ENCODE results near the gene SMOC2. TPM values are rescaled to one million over a fixed set of nuclear protein-coding genes. Genes with fewer than 3 reads are reported as not detected.

Gene SMOC2
- total RNA-seq, 3 donors from 2014 or later: 11.4 to 40.4 (median 18.8) TPM

DNA sequence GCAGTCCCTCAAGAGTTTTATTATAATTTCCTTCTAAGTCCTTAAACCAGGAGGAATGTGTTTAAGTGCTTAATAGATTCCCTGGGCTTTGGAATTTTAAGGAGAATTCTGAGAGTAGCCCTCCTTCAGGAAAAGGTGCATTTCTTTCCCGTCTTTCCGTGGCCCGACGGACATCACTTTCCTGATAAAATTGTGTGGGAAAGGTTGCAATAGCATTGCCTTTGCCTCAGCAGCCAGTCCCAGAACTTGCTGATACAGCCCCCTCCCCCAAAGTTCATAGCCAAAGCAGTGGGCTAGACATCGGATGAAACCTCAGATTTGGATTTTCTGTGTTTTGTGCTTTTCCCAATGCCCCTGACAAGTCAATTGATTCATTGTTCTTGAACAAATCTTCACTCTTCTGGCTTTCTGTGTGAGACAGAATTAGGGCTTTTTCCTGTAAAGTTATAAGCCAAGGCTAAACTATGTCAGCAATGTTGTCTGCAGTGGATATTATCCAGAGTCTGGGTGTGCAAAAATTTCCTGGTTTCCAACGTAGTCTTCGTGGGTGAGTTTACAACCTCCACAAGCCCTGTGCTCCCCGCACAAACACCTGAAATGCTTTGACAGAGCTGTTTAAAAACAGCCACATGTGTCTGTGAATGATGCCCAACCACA, 1.1 kb upstream of the SMOC2 start:
- intact Hi-C loops (cut with DNase I, micrococcal nuclease): no loop called here
- ATAC-seq: no peak
- TF ChIP-seq, protein P1, sequence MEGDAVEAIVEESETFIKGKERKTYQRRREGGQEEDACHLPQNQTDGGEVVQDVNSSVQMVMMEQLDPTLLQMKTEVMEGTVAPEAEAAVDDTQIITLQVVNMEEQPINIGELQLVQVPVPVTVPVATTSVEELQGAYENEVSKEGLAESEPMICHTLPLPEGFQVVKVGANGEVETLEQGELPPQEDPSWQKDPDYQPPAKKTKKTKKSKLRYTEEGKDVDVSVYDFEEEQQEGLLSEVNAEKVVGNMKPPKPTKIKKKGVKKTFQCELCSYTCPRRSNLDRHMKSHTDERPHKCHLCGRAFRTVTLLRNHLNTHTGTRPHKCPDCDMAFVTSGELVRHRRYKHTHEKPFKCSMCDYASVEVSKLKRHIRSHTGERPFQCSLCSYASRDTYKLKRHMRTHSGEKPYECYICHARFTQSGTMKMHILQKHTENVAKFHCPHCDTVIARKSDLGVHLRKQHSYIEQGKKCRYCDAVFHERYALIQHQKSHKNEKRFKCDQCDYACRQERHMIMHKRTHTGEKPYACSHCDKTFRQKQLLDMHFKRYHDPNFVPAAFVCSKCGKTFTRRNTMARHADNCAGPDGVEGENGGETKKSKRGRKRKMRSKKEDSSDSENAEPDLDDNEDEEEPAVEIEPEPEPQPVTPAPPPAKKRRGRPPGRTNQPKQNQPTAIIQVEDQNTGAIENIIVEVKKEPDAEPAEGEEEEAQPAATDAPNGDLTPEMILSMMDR (IDR thresholded peaks at IDR 0.05): no peak
- Histone ChIP-seq H3K36me3 (ENCODE audit: low read depth) (no peaks in the 10 kb centered on the region), H3K9me3 (no peaks in the 10 kb centered on the region), H3K4me3 (no peak overlapping the region), H3K4me1 (ENCODE audit: low read depth) (peaks cover 13% of the 10 kb centered on the region)
- DNase-seq: no peak

DNA sequence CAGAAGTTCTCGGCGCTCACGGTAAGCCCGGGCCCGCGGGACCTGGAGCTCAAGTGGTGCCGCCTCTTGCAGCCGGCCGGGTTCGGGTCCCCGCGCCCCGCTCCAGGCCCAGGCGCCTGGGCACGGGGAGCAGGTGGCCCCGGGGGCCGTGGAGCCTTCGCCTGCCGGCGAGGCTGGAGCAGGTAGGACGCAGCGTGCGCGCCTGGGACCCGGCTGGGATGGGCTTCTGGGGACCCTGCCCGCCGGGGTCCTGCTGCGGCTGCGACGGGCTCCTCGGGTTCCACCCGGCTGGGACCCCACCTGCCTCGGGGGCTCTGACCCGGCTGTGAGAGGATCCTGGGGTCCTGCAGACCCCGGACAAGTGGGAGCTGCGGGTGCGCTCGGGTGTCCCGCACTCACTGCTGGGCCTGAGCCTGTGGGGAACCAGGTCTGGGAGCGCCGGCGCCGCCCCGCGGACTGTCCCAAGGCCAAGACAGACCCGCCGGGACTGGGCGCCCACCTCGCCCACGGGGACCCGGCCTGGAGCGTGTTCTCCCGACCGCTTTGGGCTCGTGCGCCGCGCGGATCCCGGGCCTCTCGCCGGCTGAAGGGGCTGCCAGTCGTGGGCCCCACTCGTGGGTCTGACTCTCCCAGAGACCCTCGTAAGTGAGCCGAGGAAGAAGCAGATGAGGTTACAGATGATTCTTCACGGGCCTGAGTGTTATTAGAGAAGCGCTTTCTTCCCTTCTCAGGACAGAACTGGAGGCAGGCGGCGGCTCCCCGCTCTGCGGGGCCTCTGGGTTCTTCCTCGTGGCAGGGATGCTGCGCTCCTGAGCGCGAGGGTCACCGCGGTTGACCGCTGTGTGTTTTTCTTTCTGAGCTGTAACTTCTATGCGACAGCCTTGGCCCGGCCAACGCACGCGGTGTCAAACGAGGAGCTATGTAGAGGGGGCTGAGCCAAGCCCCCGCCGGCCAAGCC, 729 bp downstream of the SMOC2 start:
- H3K36me3 ChIP-seq (ENCODE audit: low read depth): no peaks in the 10 kb centered on the region
- TF ChIP-seq, protein P1 (IDR thresholded peaks at IDR 0.05): no peak
- intact Hi-C loops (cut with DNase I, micrococcal nuclease): no loop called here
- peaks cover 13% of the 10 kb centered on the region for H3K4me1 ChIP-seq (ENCODE audit: low read depth)
- H3K9me3 ChIP-seq: no peaks in the 10 kb centered on the region
- DNase-seq (peak in 2 of 3 donors; percentile 21 to 44), ATAC-seq (peak; percentile 56)
- peak overlapping the region; percentile 19 for H3K4me3 ChIP-seq

DNA sequence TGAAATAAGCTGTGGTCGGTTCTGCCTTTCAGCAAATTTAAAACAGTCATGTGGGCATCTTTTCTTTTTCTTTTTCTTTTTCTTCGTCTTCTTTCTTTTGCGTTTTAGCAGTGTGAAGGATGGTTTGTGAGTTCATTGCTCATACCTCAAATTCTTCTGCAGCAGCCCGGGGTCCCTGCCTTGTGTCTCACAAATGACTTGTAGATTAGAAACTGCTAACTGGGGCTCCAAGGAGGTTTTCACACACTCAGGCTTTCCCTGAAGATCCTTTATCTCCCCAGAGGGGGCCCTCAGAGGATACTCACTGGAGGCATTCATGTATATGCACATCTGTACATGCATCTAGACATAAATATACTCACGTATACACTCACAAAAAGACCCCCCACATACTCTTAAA, 1.7 kb downstream of the SMOC2 start:
- H3K4me1 ChIP-seq (ENCODE audit: low read depth): peaks cover 13% of the 10 kb centered on the region
- no peak for DNase-seq
- no peaks in the 10 kb centered on the region for H3K36me3 ChIP-seq (ENCODE audit: low read depth)
- intact Hi-C loops (cut with DNase I, micrococcal nuclease): no loop called here
- TF ChIP-seq, protein P1 (IDR thresholded peaks at IDR 0.05): no peak
- no peak for ATAC-seq
- H3K9me3 ChIP-seq: no peaks in the 10 kb centered on the region
- H3K4me3 ChIP-seq: no peak overlapping the region

DNA sequence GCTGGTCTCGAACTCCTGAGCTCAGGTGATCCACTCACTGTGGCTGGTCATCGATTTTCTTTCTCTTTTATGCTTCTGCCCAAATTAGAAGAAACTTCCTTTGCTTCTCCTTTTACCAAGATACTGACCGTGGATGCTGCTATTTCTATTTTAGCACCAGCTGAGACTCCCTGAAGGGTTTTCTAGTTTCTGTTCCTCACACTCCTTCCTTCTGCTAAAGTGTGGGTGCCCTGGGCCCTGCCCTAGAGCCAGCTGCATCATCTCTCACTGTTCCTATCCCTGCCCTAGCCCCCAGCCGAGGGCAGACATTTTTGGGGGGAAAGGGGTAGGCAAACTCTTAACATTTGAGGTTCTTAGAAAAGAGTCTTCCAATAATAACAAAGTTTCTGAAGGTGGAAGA, 6.3 kb downstream of the SMOC2 start:
- TF ChIP-seq, protein P1 (IDR thresholded peaks at IDR 0.05): no peak
- peaks cover under 1% of the 10 kb centered on the region for H3K4me1 ChIP-seq (ENCODE audit: low read depth)
- DNase-seq: no peak
- H3K9me3 ChIP-seq: no peaks in the 10 kb centered on the region
- H3K4me3 ChIP-seq: no peak overlapping the region
- ATAC-seq: no peak
- intact Hi-C loops (cut with DNase I, micrococcal nuclease): no loop called here
- no peaks in the 10 kb centered on the region for H3K36me3 ChIP-seq (ENCODE audit: low read depth)

DNA sequence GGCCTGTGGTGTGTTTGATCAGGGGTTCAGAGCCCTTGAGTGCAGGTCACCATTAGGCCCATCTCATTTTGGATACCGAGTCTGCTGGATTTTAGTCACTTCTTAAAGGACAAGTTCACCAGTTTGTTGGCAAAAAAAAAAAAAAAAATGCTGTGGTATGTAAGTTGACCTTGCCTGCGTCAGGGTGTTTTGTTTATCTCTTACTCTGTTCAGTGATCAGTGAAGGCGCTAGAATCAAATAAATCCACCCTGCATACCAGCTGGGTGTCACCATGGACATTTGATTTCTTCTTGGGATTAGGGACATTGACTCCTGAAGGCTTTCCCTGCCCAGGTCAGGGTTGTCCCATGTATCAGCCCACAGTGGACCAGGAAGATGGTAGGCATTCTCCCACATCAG, 6.7 kb downstream of the SMOC2 start:
- no peaks in the 10 kb centered on the region for H3K4me1 ChIP-seq (ENCODE audit: low read depth)
- no peak for ATAC-seq

More for the DNA sequence above, 6.7 kb downstream of the SMOC2 start:
- H3K36me3 ChIP-seq (ENCODE audit: low read depth): no peaks in the 10 kb centered on the region
- no peak for DNase-seq
- no peak overlapping the region for H3K4me3 ChIP-seq
- TF ChIP-seq, protein P1 (IDR thresholded peaks at IDR 0.05): no peak
- intact Hi-C loops (cut with DNase I, micrococcal nuclease): no loop called here
- H3K9me3 ChIP-seq: no peaks in the 10 kb centered on the region

All from mucosa of descending colon (tissue), 3 donors.